ENCODE measurements around the gene PRLR.

DNA sequence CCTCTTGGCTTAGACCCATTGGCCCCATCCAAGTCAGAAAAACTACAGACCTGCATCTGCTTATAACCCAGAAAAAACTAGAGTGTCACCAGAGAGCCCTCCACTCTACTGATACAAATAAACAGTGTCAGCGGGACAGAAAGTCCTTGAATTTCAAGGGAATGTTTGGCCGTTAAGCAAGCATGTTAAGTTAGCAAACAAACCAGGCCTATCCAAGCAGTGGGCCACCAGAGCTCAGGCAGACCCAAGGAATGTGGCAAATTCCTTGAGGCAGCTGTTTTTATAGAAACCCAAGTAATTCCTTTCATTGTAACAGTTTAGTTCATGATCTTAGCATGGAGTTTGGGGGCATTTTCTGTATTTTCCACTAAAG lies 70.9 kb downstream of the PRLR start:
- TF ChIP-seq, protein P1, sequence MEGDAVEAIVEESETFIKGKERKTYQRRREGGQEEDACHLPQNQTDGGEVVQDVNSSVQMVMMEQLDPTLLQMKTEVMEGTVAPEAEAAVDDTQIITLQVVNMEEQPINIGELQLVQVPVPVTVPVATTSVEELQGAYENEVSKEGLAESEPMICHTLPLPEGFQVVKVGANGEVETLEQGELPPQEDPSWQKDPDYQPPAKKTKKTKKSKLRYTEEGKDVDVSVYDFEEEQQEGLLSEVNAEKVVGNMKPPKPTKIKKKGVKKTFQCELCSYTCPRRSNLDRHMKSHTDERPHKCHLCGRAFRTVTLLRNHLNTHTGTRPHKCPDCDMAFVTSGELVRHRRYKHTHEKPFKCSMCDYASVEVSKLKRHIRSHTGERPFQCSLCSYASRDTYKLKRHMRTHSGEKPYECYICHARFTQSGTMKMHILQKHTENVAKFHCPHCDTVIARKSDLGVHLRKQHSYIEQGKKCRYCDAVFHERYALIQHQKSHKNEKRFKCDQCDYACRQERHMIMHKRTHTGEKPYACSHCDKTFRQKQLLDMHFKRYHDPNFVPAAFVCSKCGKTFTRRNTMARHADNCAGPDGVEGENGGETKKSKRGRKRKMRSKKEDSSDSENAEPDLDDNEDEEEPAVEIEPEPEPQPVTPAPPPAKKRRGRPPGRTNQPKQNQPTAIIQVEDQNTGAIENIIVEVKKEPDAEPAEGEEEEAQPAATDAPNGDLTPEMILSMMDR (IDR thresholded peaks at IDR 0.05) = no peak
- no peak for TF ChIP-seq ZFX (IDR thresholded peaks at IDR 0.05; ENCODE audit: borderline replicate concordance)

Measured in 22Rv1 (cell line).